Neural crest cell (in vitro differentiated cells): ENCODE measurements around the gene CAMKV. TPM values are rescaled to one million over a fixed set of nuclear protein-coding genes. Genes with fewer than 3 reads are reported as not detected.

ENCODE experiments used
- DNase-seq: peaks from one replicate; pipeline ENCODE4 v3.0.0; 2021; ENCODE audit warnings: low read depth, mixed read lengths, low spot score
- H3K27ac Mint-ChIP-seq: one replicate; pipeline ENCODE4 v1.8.0; 2021; ENCODE audit warnings: mild to moderate bottlenecking, mixed read lengths; ENCODE audit not compliant: unreplicated experiment
- H3K27me3 Mint-ChIP-seq: 2 replicates; pipeline ENCODE4 v1.8.0; 2021; ENCODE audit warnings: low read depth, mild to moderate bottlenecking, mixed read lengths
- H3K36me3 Mint-ChIP-seq: 2 replicates; pipeline ENCODE4 v1.8.0; 2021; ENCODE audit warnings: low read depth, mild to moderate bottlenecking, mixed read lengths
- H3K4me1 Mint-ChIP-seq: 2 replicates; pipeline ENCODE4 v1.8.0; 2021; ENCODE audit warnings: mixed read lengths
- H3K4me3 Mint-ChIP-seq: one replicate; pipeline ENCODE4 v1.8.0; 2021; ENCODE audit warnings: mild to moderate bottlenecking, mixed read lengths
- H3K9me3 Mint-ChIP-seq: 2 replicates; pipeline ENCODE4 v1.8.0; 2021; ENCODE audit warnings: mixed read lengths
- CTCF ChIP-seq: fragments of 200-600 bp; sonication (generic); conservative IDR thresholded peaks from 2 replicates; pipeline ENCODE4 v1.5.0; 2021; ENCODE audit warnings: antibody characterized with exemption, mild to moderate bottlenecking
- total RNA-seq: library from RNA; stranded (reverse); gene quantifications from 2 replicates; pipeline ENCODE4 v1.2.1, GENCODE V29; 2021

Gene CAMKV
- total RNA-seq, 1 donor from 2014 or later, result 41.2 TPM

GRCh38 chr3:49844464-49845183 lies 25.1 kb downstream of the CAMKV start:
- TF ChIP-seq CTCF, result no peak
- peaks cover 4% of the 10 kb centered on the region for H3K36me3 Mint-ChIP-seq
- H3K4me1 Mint-ChIP-seq, result no peaks in the 10 kb centered on the region
- no peaks in the 10 kb centered on the region for H3K9me3 Mint-ChIP-seq
- no peak overlapping the region for H3K4me3 Mint-ChIP-seq
- no peak overlapping the region for H3K27ac Mint-ChIP-seq
- H3K27me3 Mint-ChIP-seq, result no peaks in the 10 kb centered on the region
- DNase-seq, result no peak

GRCh38 chr3:49842843-49843517 lies 26.7 kb downstream of the CAMKV start:
- Mint-ChIP-seq H3K27me3 (no peaks in the 10 kb centered on the region), H3K27ac (no peak overlapping the region), H3K36me3 (peaks cover 7% of the 10 kb centered on the region), H3K4me1 (peaks cover 4% of the 10 kb centered on the region), H3K4me3 (no peak overlapping the region), H3K9me3 (no peaks in the 10 kb centered on the region)
- no peak for TF ChIP-seq CTCF
- DNase-seq, result no peak

- H3K4me1 Mint-ChIP-seq, result peaks cover 4% of the 10 kb centered on the region
- no peaks in the 10 kb centered on the region for H3K9me3 Mint-ChIP-seq
- no peaks in the 10 kb centered on the region for H3K27me3 Mint-ChIP-seq
- H3K36me3 Mint-ChIP-seq, result peaks cover 7% of the 10 kb centered on the region
- no peak for TF ChIP-seq CTCF
- DNase-seq, result no peak
- peak overlapping the region; percentile 35 for H3K27ac Mint-ChIP-seq
- no peak overlapping the region for H3K4me3 Mint-ChIP-seq
These were observed 27.9 kb downstream of the CAMKV start for GRCh38 chr3:49841806-49842205.

- H3K27ac Mint-ChIP-seq, result peak overlapping the region; percentile 35
- H3K4me3 Mint-ChIP-seq, result no peak overlapping the region
- H3K4me1 Mint-ChIP-seq, result peaks cover 4% of the 10 kb centered on the region
- TF ChIP-seq CTCF, result peak; percentile 43
- H3K36me3 Mint-ChIP-seq, result peaks cover 7% of the 10 kb centered on the region
- peak; percentile 30 for DNase-seq
- no peaks in the 10 kb centered on the region for H3K9me3 Mint-ChIP-seq
- H3K27me3 Mint-ChIP-seq, result no peaks in the 10 kb centered on the region
These were observed 28.5 kb downstream of the CAMKV start for GRCh38 chr3:49841126-49841696.

GRCh38 chr3:49840388-49840787 lies 29.3 kb downstream of the CAMKV start:
- H3K36me3 Mint-ChIP-seq, result peaks cover 3% of the 10 kb centered on the region

More at GRCh38 chr3:49840388-49840787, 29.3 kb downstream of the CAMKV start:
- Mint-ChIP-seq H3K4me3 (no peak overlapping the region), H3K27me3 (no peaks in the 10 kb centered on the region), H3K27ac (peak overlapping the region; percentile 71), H3K9me3 (no peaks in the 10 kb centered on the region), H3K4me1 (peaks cover 4% of the 10 kb centered on the region)
- TF ChIP-seq CTCF, result no peak
- DNase-seq, result no peak
